HL-60 (cell line): ENCODE data around the gene SDK1.

ENCODE experiments used
- DNase-seq, 2 experiments: peaks; one replicate each; pipeline ENCODE4 v3.0.0-alpha.2; 2010 to 2020; ENCODE audit warnings: low read depth in 1 of 2, low spot score in 1 of 2
- H3K27ac ChIP-seq: fragments of 250-450 bp; sonication (Bioruptor Pico); replicated peaks from 2 replicates; pipeline ENCODE4 v1.5.1; 2020; ENCODE audit warnings: mild to moderate bottlenecking, moderate library complexity
- H3K27me3 ChIP-seq: fragments of 250-450 bp; sonication (Bioruptor Pico); 2 replicates; pipeline ENCODE4 v1.5.1; 2021; ENCODE audit warnings: mild to moderate bottlenecking, moderate library complexity; ENCODE audit not compliant: insufficient read depth, poor library complexity, severe bottlenecking
- H3K4me3 ChIP-seq: replicated peaks from 2 replicates; pipeline ENCODE4 v1.5.1; 2011; ENCODE audit warnings: mild to moderate bottlenecking, control low read depth, low read length; ENCODE audit not compliant: insufficient read depth
- CTCF ChIP-seq: IDR thresholded peaks from one replicate; pipeline ENCODE4 v1.5.1; 2011; ENCODE audit warnings: low read length, control low read depth, inconsistent platforms; ENCODE audit not compliant: insufficient read depth
- GABPA ChIP-seq: IDR thresholded peaks from 2 replicates; pipeline ENCODE4 v1.6.1; 2012; ENCODE audit warnings: low read depth
- POLR2AphosphoS5 ChIP-seq: IDR thresholded peaks from 2 replicates; pipeline ENCODE4 v1.6.1; 2012; ENCODE audit warnings: low read depth
- REST ChIP-seq: IDR thresholded peaks from 2 replicates; pipeline ENCODE4 v1.6.1; 2012; ENCODE audit warnings: low read depth; ENCODE audit not compliant: insufficient replicate concordance
- SPI1 ChIP-seq: IDR thresholded peaks from 2 replicates; pipeline ENCODE4 v1.6.1; 2012; ENCODE audit warnings: low read depth, mild to moderate bottlenecking, borderline replicate concordance

Gene SDK1

GRCh38 chr7:4134204-4134603, 833.2 kb downstream of the SDK1 start:
- DNase-seq = no peak
- H3K27me3 ChIP-seq = no peaks in the 10 kb centered on the region
- no peak overlapping the region for H3K4me3 ChIP-seq
- H3K27ac ChIP-seq = no peak overlapping the region
- TF ChIP-seq REST = no peak
- no peak for TF ChIP-seq SPI1
- TF ChIP-seq CTCF = no peak
- TF ChIP-seq POLR2AphosphoS5 = no peak

- TF ChIP-seq SPI1 (no peak), REST (no peak), POLR2AphosphoS5 (no peak), CTCF (no peak), GABPA (no peak)
- DNase-seq = no peak
- Histone ChIP-seq H3K4me3 (no peak overlapping the region), H3K27ac (no peak overlapping the region), H3K27me3 (no peaks in the 10 kb centered on the region)
These were observed 833.6 kb downstream of the SDK1 start for GRCh38 chr7:4134631-4135030.

- TF ChIP-seq SPI1 (no peak), CTCF (no peak), POLR2AphosphoS5 (no peak), REST (no peak), GABPA (no peak)
- Histone ChIP-seq H3K27ac (no peak overlapping the region), H3K27me3 (no peaks in the 10 kb centered on the region), H3K4me3 (no peak overlapping the region)
- no peak for DNase-seq
These were observed 834.2 kb downstream of the SDK1 start for GRCh38 chr7:4135301-4135700.
